NB4 (cell line): ENCODE measurements around the gene CYP4F2.

Source experiments
- DNase-seq: peaks from one replicate; pipeline ENCODE4 v3.0.0; 2010; ENCODE audit warnings: low read depth
- H3K4me3 ChIP-seq: one replicate; pipeline ENCODE4 v1.5.1; 2011; ENCODE audit warnings: mild to moderate bottlenecking, low read depth, low read length, moderate library complexity
- MAX ChIP-seq: IDR thresholded peaks from 2 replicates; pipeline ENCODE4 v1.6.1; 2011; ENCODE audit warnings: low read depth, low read length
- MYC ChIP-seq: IDR thresholded peaks from 2 replicates; pipeline ENCODE4 v1.6.1; 2011; ENCODE audit warnings: low read depth, low read length
- POLR2A ChIP-seq: IDR thresholded peaks from 2 replicates; pipeline ENCODE4 v1.6.1; 2011; ENCODE audit warnings: mild to moderate bottlenecking; ENCODE audit not compliant: insufficient read length; ENCODE audit errors: extremely low read depth
- TF ChIP-seq, protein P1 (sequence below): IDR thresholded peaks from one replicate; pipeline ENCODE4 v1.5.1; 2012; ENCODE audit warnings: low read depth, low read length

The CYP4F2 gene

GRCh38 chr19:15923702-15924101, 25.8 kb upstream of the CYP4F2 start:
- TF ChIP-seq MYC: no peak
- TF ChIP-seq, protein P1, sequence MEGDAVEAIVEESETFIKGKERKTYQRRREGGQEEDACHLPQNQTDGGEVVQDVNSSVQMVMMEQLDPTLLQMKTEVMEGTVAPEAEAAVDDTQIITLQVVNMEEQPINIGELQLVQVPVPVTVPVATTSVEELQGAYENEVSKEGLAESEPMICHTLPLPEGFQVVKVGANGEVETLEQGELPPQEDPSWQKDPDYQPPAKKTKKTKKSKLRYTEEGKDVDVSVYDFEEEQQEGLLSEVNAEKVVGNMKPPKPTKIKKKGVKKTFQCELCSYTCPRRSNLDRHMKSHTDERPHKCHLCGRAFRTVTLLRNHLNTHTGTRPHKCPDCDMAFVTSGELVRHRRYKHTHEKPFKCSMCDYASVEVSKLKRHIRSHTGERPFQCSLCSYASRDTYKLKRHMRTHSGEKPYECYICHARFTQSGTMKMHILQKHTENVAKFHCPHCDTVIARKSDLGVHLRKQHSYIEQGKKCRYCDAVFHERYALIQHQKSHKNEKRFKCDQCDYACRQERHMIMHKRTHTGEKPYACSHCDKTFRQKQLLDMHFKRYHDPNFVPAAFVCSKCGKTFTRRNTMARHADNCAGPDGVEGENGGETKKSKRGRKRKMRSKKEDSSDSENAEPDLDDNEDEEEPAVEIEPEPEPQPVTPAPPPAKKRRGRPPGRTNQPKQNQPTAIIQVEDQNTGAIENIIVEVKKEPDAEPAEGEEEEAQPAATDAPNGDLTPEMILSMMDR: no peak
- no peak for TF ChIP-seq MAX
- no peak for TF ChIP-seq POLR2A
- no peak overlapping the region for H3K4me3 ChIP-seq
- no peak for DNase-seq

GRCh38 chr19:15922021-15922420, 24.1 kb upstream of the CYP4F2 start:
- no peak for DNase-seq
- H3K4me3 ChIP-seq: no peak overlapping the region
- no peak for TF ChIP-seq MYC
- TF ChIP-seq POLR2A: no peak
- TF ChIP-seq, protein P1: no peak
- no peak for TF ChIP-seq MAX

DNA sequence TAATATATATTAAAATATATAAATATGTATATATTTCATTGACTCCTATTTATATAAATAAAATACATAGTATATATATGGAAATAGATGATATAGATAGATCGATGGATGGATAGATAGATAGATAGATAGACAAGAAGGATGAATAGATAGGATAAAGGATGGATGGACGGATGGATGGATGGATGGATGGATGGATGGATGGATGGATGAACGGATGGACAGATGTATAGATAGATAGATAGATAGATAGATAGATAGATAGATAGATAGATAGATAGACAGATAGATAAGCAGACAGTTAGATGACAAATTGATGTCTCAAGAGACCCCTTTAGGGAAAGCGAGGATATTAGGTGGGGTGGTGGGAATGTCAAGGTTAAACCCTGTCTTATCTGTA, 21.4 kb upstream of the CYP4F2 start:
- TF ChIP-seq POLR2A (no peak), MAX (no peak), MYC (no peak)
- TF ChIP-seq, protein P1: no peak
- no peak overlapping the region for H3K4me3 ChIP-seq
- no peak for DNase-seq

- H3K4me3 ChIP-seq: no peak overlapping the region
- TF ChIP-seq MYC (no peak), POLR2A (no peak), MAX (no peak)
- no peak for DNase-seq
These were observed 17.2 kb upstream of the CYP4F2 start for GRCh38 chr19:15915109-15915508.

- DNase-seq: no peak
- no peak overlapping the region for H3K4me3 ChIP-seq
- TF ChIP-seq MAX (no peak), POLR2A (no peak), MYC (no peak)
- TF ChIP-seq, protein P1: no peak
These were observed 16.0 kb upstream of the CYP4F2 start for GRCh38 chr19:15913830-15914229.

GRCh38 chr19:15913384-15913783, 15.5 kb upstream of the CYP4F2 start:
- no peak overlapping the region for H3K4me3 ChIP-seq
- no peak for DNase-seq
- TF ChIP-seq MAX (no peak), POLR2A (no peak), MYC (no peak)
- TF ChIP-seq, protein P1: no peak
